ENCODE results near the gene CRB1.

The CRB1 gene

GRCh38 chr1:197464044-197464443, 196.0 kb downstream of the CRB1 start:
- TF ChIP-seq CTCF (IDR thresholded peaks at IDR 0.05; ENCODE audit: borderline replicate concordance, insufficient read depth, low read depth, low read length) = no peak
- H3K4me3 ChIP-seq (ENCODE audit: low read depth, low read length) = no peak overlapping the region

GRCh38 chr1:197465528-197466327, 197.7 kb downstream of the CRB1 start:
- TF ChIP-seq CTCF (IDR thresholded peaks at IDR 0.05; ENCODE audit: borderline replicate concordance, insufficient read depth, low read depth, low read length) = no peak
- no peak overlapping the region for H3K4me3 ChIP-seq (ENCODE audit: low read depth, low read length)

GRCh38 chr1:197466813-197467212, 198.8 kb downstream of the CRB1 start:
- no peak overlapping the region for H3K4me3 ChIP-seq (ENCODE audit: low read depth, low read length)

GRCh38 chr1:197467881-197468280, 199.8 kb downstream of the CRB1 start:
- H3K4me3 ChIP-seq (ENCODE audit: low read depth, low read length) = no peak overlapping the region
- TF ChIP-seq CTCF (IDR thresholded peaks at IDR 0.05; ENCODE audit: borderline replicate concordance, insufficient read depth, low read depth, low read length) = no peak

More at GRCh38 chr1:197466813-197467212, 198.8 kb downstream of the CRB1 start:
- TF ChIP-seq CTCF (IDR thresholded peaks at IDR 0.05; ENCODE audit: borderline replicate concordance, insufficient read depth, low read depth, low read length) = no peak

GRCh38 chr1:197468543-197469175, 200.6 kb downstream of the CRB1 start:
- H3K4me3 ChIP-seq (ENCODE audit: low read depth, low read length) = no peak overlapping the region
- TF ChIP-seq CTCF (IDR thresholded peaks at IDR 0.05; ENCODE audit: borderline replicate concordance, insufficient read depth, low read depth, low read length) = no peak

- no peak overlapping the region for H3K4me3 ChIP-seq (ENCODE audit: low read depth, low read length)
- TF ChIP-seq CTCF (IDR thresholded peaks at IDR 0.05; ENCODE audit: borderline replicate concordance, insufficient read depth, low read depth, low read length) = no peak
Observed at GRCh38 chr1:197469620-197470210, 201.7 kb downstream of the CRB1 start.

Data from GM12875 (cell line).